Gastroesophageal sphincter (tissue), 3 donors: ENCODE results near the gene GTF2A1.

ENCODE experiments used
- EP300 ChIP-seq: sonication (generic); formaldehyde crosslinking; IDR thresholded peaks from one replicate; pipeline ENCODE4 v1.6.1; 2017; ENCODE audit warnings: antibody characterized with exemption, mild to moderate bottlenecking
- POLR2A ChIP-seq, 2 donors: fragments of 450-650 bp; IDR thresholded peaks; one replicate each; pipeline ENCODE4 v1.6.1; 2017; ENCODE audit warnings: antibody characterized with exemption in 2 of 2, mild to moderate bottlenecking in 2 of 2, moderate library complexity in 1 of 2
- TF ChIP-seq, protein P1 (sequence below), 4 experiments: fragments of 200-600 bp in 2 of 4; fragments of 450-650 bp in 2 of 4; sonication (generic) in 1 of 4; IDR thresholded peaks; one replicate each; pipeline ENCODE4 v1.5.1; 2017 to 2019; ENCODE audit warnings: antibody characterized with exemption in 4 of 4, mild to moderate bottlenecking in 2 of 4, moderate library complexity in 2 of 4

DNA sequence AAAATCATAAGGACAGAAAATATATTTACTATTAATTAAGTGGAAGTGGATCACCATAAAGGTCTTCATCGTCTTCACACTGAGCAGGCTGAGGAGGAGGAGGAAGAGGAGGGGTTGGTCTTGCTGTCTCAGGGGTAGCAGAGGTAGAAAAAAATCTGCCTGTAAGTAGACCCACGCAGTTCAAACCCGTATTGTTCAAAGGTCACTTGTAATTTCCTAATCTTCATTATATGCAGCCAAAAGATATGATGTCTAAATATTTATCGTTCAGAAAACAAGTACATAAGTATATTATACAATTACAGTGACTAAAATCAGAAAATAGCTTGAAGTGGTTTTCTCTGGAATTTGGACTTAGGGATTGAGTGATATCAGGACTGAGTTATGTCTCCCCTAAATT, 72.1 kb downstream of the GTF2A1 start:
- TF ChIP-seq, protein P1, sequence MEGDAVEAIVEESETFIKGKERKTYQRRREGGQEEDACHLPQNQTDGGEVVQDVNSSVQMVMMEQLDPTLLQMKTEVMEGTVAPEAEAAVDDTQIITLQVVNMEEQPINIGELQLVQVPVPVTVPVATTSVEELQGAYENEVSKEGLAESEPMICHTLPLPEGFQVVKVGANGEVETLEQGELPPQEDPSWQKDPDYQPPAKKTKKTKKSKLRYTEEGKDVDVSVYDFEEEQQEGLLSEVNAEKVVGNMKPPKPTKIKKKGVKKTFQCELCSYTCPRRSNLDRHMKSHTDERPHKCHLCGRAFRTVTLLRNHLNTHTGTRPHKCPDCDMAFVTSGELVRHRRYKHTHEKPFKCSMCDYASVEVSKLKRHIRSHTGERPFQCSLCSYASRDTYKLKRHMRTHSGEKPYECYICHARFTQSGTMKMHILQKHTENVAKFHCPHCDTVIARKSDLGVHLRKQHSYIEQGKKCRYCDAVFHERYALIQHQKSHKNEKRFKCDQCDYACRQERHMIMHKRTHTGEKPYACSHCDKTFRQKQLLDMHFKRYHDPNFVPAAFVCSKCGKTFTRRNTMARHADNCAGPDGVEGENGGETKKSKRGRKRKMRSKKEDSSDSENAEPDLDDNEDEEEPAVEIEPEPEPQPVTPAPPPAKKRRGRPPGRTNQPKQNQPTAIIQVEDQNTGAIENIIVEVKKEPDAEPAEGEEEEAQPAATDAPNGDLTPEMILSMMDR (IDR thresholded peaks at IDR 0.05) = no peak
- no peak for TF ChIP-seq POLR2A (IDR thresholded peaks at IDR 0.05)
- no peak for TF ChIP-seq EP300
